Neural crest cell (in vitro differentiated cells): ENCODE data around the gene CAPZB. TPM values are rescaled to one million over a fixed set of nuclear protein-coding genes. Genes with fewer than 3 reads are reported as not detected.
"Not testable (repeated sequence)": the region's sequence is repeated elsewhere in the genome, so short reads cannot be mapped to it uniquely, and the experiment has no call there.

Source experiments
- DNase-seq: peaks from one replicate; pipeline ENCODE4 v3.0.0; 2021; ENCODE audit warnings: low read depth, mixed read lengths, low spot score
- H3K27ac Mint-ChIP-seq: one replicate; pipeline ENCODE4 v1.8.0; 2021; ENCODE audit warnings: mild to moderate bottlenecking, mixed read lengths; ENCODE audit not compliant: unreplicated experiment
- H3K27me3 Mint-ChIP-seq: 2 replicates; pipeline ENCODE4 v1.8.0; 2021; ENCODE audit warnings: low read depth, mild to moderate bottlenecking, mixed read lengths
- H3K36me3 Mint-ChIP-seq: 2 replicates; pipeline ENCODE4 v1.8.0; 2021; ENCODE audit warnings: low read depth, mild to moderate bottlenecking, mixed read lengths
- H3K4me1 Mint-ChIP-seq: 2 replicates; pipeline ENCODE4 v1.8.0; 2021; ENCODE audit warnings: mixed read lengths
- H3K4me3 Mint-ChIP-seq: one replicate; pipeline ENCODE4 v1.8.0; 2021; ENCODE audit warnings: mild to moderate bottlenecking, mixed read lengths
- H3K9me3 Mint-ChIP-seq: 2 replicates; pipeline ENCODE4 v1.8.0; 2021; ENCODE audit warnings: mixed read lengths
- total RNA-seq: library from RNA; stranded (reverse); gene quantifications from 2 replicates; pipeline ENCODE4 v1.2.1, GENCODE V29; 2021
- TF ChIP-seq, protein P1 (sequence below): fragments of 200-600 bp; sonication (generic); conservative IDR thresholded peaks from 2 replicates; pipeline ENCODE4 v1.5.0; 2021; ENCODE audit warnings: antibody characterized with exemption, mild to moderate bottlenecking

The CAPZB gene
- total RNA-seq, 1 donor from 2014 or later, result 256 TPM

DNA sequence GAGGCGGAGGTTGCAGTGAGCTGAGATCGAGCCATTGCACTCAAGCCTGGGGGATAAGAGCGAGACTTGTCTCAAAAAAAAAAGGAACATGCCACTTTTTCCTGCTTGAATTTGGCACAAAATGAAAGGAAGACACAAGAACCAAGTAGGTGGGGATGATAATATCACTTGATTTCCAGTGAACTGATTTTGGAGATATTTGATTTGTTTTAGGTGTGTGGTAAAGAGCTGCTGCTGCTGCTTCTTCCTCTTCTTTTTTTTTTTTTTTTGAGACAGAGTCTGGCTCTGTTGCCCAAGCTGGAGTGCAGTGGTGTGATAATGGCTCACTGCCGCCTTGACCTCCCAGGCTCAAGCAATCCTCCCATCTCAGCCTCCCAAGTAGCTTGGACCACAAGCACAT is 29.9 kb upstream of the CAPZB start:
- Mint-ChIP-seq H3K9me3 (peaks cover 7% of the 10 kb centered on the region), H3K4me3 (no peak overlapping the region), H3K4me1 (no peaks in the 10 kb centered on the region), H3K27me3 (no peaks in the 10 kb centered on the region), H3K36me3 (no peaks in the 10 kb centered on the region), H3K27ac (no peak overlapping the region)
- no peak for DNase-seq
- TF ChIP-seq, protein P1, sequence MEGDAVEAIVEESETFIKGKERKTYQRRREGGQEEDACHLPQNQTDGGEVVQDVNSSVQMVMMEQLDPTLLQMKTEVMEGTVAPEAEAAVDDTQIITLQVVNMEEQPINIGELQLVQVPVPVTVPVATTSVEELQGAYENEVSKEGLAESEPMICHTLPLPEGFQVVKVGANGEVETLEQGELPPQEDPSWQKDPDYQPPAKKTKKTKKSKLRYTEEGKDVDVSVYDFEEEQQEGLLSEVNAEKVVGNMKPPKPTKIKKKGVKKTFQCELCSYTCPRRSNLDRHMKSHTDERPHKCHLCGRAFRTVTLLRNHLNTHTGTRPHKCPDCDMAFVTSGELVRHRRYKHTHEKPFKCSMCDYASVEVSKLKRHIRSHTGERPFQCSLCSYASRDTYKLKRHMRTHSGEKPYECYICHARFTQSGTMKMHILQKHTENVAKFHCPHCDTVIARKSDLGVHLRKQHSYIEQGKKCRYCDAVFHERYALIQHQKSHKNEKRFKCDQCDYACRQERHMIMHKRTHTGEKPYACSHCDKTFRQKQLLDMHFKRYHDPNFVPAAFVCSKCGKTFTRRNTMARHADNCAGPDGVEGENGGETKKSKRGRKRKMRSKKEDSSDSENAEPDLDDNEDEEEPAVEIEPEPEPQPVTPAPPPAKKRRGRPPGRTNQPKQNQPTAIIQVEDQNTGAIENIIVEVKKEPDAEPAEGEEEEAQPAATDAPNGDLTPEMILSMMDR, result no peak

DNA sequence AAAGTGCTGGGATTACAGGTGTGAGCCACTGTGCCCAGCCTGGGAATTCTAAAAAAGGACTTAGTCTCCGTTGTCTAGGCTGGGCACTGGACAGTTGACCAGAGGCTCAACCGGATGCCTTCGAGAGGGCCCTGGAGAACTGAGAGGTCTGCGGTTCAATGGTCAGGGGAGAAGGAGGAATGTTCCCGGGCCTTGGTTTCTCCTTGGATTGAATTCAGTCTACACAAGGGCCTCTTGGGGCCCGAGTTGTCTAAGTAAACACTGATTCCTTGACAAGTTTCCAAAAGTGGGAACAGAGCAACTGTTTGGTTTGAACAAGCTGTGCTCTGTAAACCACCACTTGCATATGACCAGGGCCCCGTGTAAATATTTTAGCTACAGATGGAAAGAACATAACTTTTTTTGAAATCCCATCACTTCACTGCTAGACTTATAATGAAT is 29.1 kb upstream of the CAPZB start:
- DNase-seq, result no peak
- peaks cover 7% of the 10 kb centered on the region for H3K9me3 Mint-ChIP-seq
- H3K4me1 Mint-ChIP-seq, result no peaks in the 10 kb centered on the region
- TF ChIP-seq, protein P1, result no peak
- no peaks in the 10 kb centered on the region for H3K36me3 Mint-ChIP-seq
- no peak overlapping the region for H3K27ac Mint-ChIP-seq
- no peak overlapping the region for H3K4me3 Mint-ChIP-seq
- no peaks in the 10 kb centered on the region for H3K27me3 Mint-ChIP-seq

DNA sequence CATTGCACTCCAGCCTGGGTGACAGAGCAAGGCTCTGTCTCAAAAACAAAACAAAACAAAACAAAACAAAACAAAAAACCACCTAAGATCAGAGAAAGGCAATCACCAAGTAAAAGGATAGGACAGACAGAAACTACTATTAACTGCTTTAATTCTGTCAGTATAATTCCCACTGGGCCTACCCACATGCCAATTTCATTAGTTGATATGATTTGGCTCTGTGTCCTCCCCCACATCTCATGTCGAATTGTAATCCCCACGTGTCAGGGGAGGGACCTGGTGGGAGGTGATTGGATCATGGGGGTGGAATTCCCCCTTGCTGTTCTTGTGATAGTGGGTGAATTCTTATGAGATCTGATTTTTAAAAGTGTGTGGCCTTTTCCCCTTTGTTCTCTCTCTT is 27.2 kb upstream of the CAPZB start:
- Mint-ChIP-seq H3K4me3 (no peak overlapping the region), H3K36me3 (no peaks in the 10 kb centered on the region), H3K27ac (no peak overlapping the region), H3K27me3 (no peaks in the 10 kb centered on the region), H3K4me1 (no peaks in the 10 kb centered on the region), H3K9me3 (peaks cover 2% of the 10 kb centered on the region)
- TF ChIP-seq, protein P1, result no peak
- no peak for DNase-seq

DNA sequence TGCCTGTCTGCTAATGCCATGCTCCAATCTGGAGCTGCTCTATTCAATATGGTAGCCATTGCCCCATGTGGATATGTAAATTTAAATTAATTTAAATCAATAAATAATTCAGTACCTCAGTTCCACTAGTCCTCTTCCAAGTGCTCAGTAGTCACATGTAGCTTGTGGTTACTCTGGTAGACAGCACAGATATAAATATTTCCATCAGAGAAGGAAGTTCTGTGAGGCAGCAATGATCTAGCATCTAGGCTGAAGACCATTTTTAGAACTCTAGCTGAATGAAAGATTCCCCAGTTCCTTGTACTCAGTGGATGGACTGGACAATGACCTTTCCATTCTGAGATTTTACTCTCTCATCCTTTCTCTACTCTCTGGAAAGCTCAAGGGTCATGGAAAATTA is 25.8 kb upstream of the CAPZB start:
- TF ChIP-seq, protein P1, result no peak
- Mint-ChIP-seq H3K4me3 (no peak overlapping the region), H3K27me3 (no peaks in the 10 kb centered on the region), H3K9me3 (no peaks in the 10 kb centered on the region), H3K27ac (no peak overlapping the region), H3K36me3 (no peaks in the 10 kb centered on the region), H3K4me1 (no peaks in the 10 kb centered on the region)
- no peak for DNase-seq

DNA sequence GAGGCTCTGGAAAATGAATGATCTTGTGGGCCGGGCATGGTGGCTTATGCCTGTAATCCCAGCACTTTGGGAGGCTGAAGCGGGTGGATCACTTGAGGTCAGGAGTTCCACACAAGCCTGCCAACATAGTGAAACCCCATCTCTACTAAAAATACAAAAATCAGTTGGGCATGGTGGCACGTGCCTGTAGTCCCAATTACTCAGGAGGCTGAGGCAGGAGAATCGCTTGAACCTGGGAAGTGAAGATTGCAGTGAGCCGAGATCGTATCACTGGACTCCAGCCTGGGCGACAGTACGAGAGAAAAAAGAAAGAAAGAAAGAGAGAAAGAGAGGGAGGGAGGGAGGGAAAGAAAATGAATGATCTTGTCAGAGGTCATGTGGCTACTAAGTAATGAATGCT is 24.3 kb upstream of the CAPZB start:
- not testable (repeated sequence) for H3K9me3 Mint-ChIP-seq, H3K36me3 Mint-ChIP-seq, H3K4me1 Mint-ChIP-seq, DNase-seq, H3K4me3 Mint-ChIP-seq, H3K27ac Mint-ChIP-seq, H3K27me3 Mint-ChIP-seq

DNA sequence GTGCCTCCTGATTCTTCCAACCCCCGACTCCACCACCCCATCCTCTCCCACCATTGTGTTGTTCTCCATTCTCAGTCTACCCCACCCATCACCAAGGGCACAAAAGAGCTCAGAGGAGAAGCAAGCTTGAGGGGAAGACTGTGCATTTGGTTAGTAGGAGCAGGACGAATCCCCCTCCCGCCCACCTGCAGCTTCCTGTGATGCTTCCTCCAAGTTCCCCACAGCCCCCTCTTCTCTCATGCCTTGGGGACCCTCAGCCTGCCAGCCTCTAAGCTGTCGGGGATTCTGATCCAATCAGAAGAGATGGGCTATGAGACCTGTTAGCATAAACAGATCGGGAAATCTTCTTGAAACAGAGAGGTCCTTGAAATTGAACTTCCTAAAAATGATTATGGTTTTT is 22.2 kb upstream of the CAPZB start:
- Mint-ChIP-seq H3K4me3 (no peak overlapping the region), H3K4me1 (no peaks in the 10 kb centered on the region), H3K27me3 (peaks cover 7% of the 10 kb centered on the region), H3K36me3 (no peaks in the 10 kb centered on the region), H3K9me3 (no peaks in the 10 kb centered on the region), H3K27ac (no peak overlapping the region)
- TF ChIP-seq, protein P1, result no peak
- no peak for DNase-seq
